ENCODE measurements around the gene BACH2.

The BACH2 gene

GRCh38 chr6:90072935-90073464, 223.6 kb downstream of the BACH2 start:
- Histone ChIP-seq H3K4me3 (ENCODE audit: low read depth, low read length) (no peak overlapping the region), H3K9me3 (ENCODE audit: control insufficient read depth, low read length) (no peaks in the 10 kb centered on the region), H3K27ac (no peak overlapping the region), H3K4me2 (ENCODE audit: low read length) (no peak overlapping the region), H3K9ac (no peak overlapping the region), H2AFZ (no peak overlapping the region), H3K36me3 (ENCODE audit: control insufficient read depth, insufficient read depth, low read length) (no peaks in the 10 kb centered on the region), H3K79me2 (no peaks in the 10 kb centered on the region), H3K27me3 (ENCODE audit: control insufficient read depth, insufficient read depth, low read length) (no peaks in the 10 kb centered on the region), H3K4me1 (no peaks in the 10 kb centered on the region)
- TF ChIP-seq, protein P1, sequence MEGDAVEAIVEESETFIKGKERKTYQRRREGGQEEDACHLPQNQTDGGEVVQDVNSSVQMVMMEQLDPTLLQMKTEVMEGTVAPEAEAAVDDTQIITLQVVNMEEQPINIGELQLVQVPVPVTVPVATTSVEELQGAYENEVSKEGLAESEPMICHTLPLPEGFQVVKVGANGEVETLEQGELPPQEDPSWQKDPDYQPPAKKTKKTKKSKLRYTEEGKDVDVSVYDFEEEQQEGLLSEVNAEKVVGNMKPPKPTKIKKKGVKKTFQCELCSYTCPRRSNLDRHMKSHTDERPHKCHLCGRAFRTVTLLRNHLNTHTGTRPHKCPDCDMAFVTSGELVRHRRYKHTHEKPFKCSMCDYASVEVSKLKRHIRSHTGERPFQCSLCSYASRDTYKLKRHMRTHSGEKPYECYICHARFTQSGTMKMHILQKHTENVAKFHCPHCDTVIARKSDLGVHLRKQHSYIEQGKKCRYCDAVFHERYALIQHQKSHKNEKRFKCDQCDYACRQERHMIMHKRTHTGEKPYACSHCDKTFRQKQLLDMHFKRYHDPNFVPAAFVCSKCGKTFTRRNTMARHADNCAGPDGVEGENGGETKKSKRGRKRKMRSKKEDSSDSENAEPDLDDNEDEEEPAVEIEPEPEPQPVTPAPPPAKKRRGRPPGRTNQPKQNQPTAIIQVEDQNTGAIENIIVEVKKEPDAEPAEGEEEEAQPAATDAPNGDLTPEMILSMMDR (IDR thresholded peaks at IDR 0.05), result no peak

DNA sequence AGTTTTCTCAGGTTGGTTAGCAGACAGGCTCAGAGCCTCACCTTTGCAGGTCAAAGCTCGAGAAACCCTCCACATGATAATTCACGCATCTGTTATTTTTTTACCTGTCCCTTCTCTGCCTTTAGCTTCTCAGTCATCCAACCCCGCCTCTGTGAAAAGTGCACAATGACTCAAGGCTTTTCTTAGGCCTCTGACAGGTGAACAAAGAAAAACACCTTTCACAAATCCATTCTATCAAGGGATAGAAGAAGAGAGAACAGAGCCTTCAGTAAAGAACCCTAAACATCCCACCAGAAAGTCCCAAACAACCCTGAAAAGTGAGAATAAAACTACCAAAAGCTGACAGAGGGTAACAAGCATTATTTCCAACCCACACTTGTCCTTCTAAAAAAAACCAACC, 224.1 kb downstream of the BACH2 start:
- TF ChIP-seq, protein P1 (IDR thresholded peaks at IDR 0.05), result no peak
- Histone ChIP-seq H3K27ac (no peak overlapping the region), H3K27me3 (ENCODE audit: control insufficient read depth, insufficient read depth, low read length) (no peaks in the 10 kb centered on the region), H3K4me1 (no peaks in the 10 kb centered on the region), H3K9me3 (ENCODE audit: control insufficient read depth, low read length) (no peaks in the 10 kb centered on the region), H3K36me3 (ENCODE audit: control insufficient read depth, insufficient read depth, low read length) (no peaks in the 10 kb centered on the region), H3K4me2 (ENCODE audit: low read length) (no peak overlapping the region), H3K4me3 (ENCODE audit: low read depth, low read length) (no peak overlapping the region), H3K9ac (no peak overlapping the region), H3K79me2 (no peaks in the 10 kb centered on the region), H2AFZ (no peak overlapping the region)

- Histone ChIP-seq H3K9ac (no peak overlapping the region), H3K4me1 (no peaks in the 10 kb centered on the region), H3K9me3 (ENCODE audit: control insufficient read depth, low read length) (no peaks in the 10 kb centered on the region), H2AFZ (no peak overlapping the region), H3K27me3 (ENCODE audit: control insufficient read depth, insufficient read depth, low read length) (no peaks in the 10 kb centered on the region), H3K79me2 (no peaks in the 10 kb centered on the region), H3K4me3 (ENCODE audit: low read depth, low read length) (no peak overlapping the region), H3K27ac (no peak overlapping the region), H3K36me3 (ENCODE audit: control insufficient read depth, insufficient read depth, low read length) (no peaks in the 10 kb centered on the region), H3K4me2 (ENCODE audit: low read length) (no peak overlapping the region)
- TF ChIP-seq, protein P1 (IDR thresholded peaks at IDR 0.05), result no peak
These were observed 227.7 kb downstream of the BACH2 start for GRCh38 chr6:90068703-90069523.

DNA sequence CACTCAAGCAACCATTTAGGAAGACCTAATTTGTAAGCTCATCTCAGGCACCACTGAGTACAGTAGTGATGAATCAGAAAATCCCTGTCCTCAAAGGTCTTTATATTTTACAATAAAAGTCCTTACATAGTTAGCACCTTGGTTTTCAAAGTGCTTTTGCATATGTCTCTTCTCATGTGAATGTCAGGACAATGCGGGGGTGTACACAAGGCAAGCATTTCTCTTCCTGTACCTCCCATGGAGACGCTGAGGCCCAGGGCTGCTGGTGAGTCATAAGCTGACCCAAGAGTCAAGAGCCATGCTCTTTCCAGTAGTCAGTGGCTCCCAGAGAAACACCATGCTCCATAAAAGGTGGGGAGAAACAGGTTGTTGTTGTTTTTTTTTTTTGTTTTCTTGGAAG, 228.4 kb downstream of the BACH2 start:
- TF ChIP-seq, protein P1 (IDR thresholded peaks at IDR 0.05), result no peak
- Histone ChIP-seq H3K9ac (no peak overlapping the region), H3K4me2 (ENCODE audit: low read length) (no peak overlapping the region), H3K9me3 (ENCODE audit: control insufficient read depth, low read length) (no peaks in the 10 kb centered on the region), H3K79me2 (no peaks in the 10 kb centered on the region), H2AFZ (no peak overlapping the region), H3K4me1 (no peaks in the 10 kb centered on the region), H3K4me3 (ENCODE audit: low read depth, low read length) (no peak overlapping the region), H3K27ac (no peak overlapping the region), H3K36me3 (ENCODE audit: control insufficient read depth, insufficient read depth, low read length) (no peaks in the 10 kb centered on the region), H3K27me3 (ENCODE audit: control insufficient read depth, insufficient read depth, low read length) (no peaks in the 10 kb centered on the region)

GRCh38 chr6:90066697-90067096, 229.9 kb downstream of the BACH2 start:
- Histone ChIP-seq H3K27ac (no peak overlapping the region), H2AFZ (no peak overlapping the region), H3K36me3 (ENCODE audit: control insufficient read depth, insufficient read depth, low read length) (no peaks in the 10 kb centered on the region), H3K9ac (no peak overlapping the region), H3K27me3 (ENCODE audit: control insufficient read depth, insufficient read depth, low read length) (no peaks in the 10 kb centered on the region), H3K9me3 (ENCODE audit: control insufficient read depth, low read length) (no peaks in the 10 kb centered on the region), H3K4me2 (ENCODE audit: low read length) (no peak overlapping the region), H3K79me2 (no peaks in the 10 kb centered on the region), H3K4me1 (no peaks in the 10 kb centered on the region), H3K4me3 (ENCODE audit: low read depth, low read length) (no peak overlapping the region)
- TF ChIP-seq, protein P1 (IDR thresholded peaks at IDR 0.05), result no peak

Data from parathyroid adenoma (tissue), 2 donors.